ENCODE measurements around the gene ZCCHC17.

GRCh38 chr1:31261916-31262315, 34.9 kb upstream of the ZCCHC17 start:
- TF ChIP-seq POLR2A (IDR thresholded peaks at IDR 0.05; ENCODE audit: low read length) (no peak), GATA1 (IDR thresholded peaks at IDR 0.05; ENCODE audit: low read depth, low read length) (no peak)

Measured in erythroblast (primary cell).